Measurements from ENCODE around the gene SCUBE2.
"Not testable (repeated sequence)": the region's sequence is repeated elsewhere in the genome, so short reads cannot be mapped to it uniquely, and the experiment has no call there.

The SCUBE2 gene

DNA sequence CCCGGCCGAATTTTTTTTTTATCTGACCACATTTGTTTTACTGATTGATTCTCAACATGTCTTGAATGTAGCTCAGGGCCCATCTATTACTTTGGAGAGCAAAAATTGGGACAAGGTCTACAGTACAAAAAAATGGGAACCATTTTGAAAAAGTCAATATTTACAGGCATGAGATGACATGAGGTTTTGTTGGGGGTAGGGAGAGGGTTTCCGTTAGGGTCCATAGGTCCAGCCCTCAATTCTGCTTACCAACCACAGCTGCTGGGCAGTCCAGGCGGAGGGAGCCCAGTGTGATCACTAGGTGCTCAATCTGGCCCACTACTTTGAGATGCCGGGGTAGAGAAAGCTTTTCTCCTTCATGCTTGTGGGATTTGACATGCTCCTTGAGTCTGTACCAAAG lies 105.9 kb downstream of the SCUBE2 start:
- DNase-seq (ENCODE audit: low spot score): no peak
- CTCF ChIA-PET: no interaction called here
- no peak overlapping the region for H3K27ac ChIP-seq
- TF ChIP-seq CTCF (conservative IDR thresholded peaks at IDR 0.05; ENCODE audit: low read depth): no peak
- POLR2A ChIA-PET (ENCODE audit: low non-redundant PET): no interaction called here

DNA sequence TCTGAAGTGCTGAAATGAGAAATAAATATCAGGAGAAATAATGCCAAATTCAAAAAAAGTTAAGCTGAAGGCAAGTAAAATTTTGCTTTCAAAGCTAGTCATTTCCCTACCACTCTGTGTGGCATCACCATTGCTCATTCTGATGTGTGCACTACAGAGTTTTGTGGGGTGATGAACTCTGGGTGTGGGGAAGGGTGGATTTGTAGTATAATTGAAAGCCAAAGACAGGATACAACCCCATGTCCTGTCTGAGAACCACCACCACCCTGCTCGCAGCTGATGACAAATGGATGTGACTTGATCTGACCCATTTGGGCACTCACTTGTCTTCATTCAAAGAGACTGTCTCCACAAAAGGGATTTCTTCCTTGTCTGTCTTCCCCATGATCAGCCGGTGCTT lies 107.8 kb downstream of the SCUBE2 start:
- ChIA-PET POLR2A (ENCODE audit: low non-redundant PET) (no interaction called here), CTCF (no interaction called here)
- DNase-seq (ENCODE audit: low spot score): no peak
- no peak for TF ChIP-seq CTCF (conservative IDR thresholded peaks at IDR 0.05; ENCODE audit: low read depth)
- H3K27ac ChIP-seq: no peak overlapping the region

DNA sequence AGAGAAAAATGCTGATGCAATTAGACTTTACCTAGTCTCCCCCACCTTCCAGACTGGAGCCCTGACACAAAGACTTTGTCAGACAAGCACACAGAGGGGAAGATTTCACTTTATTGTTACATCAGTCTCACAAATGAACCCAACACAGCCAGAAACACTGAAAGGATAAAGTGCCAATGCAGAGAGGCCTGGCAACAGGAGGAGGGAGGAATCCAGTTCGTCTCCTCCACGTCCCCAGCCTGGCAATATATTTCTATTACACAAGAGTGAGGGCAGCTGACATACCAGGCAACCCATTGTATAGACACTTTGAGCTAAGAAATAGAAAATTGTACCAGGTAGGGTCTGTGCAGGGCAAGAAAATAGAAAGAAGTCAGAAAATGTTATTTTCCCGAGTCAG lies 110.9 kb downstream of the SCUBE2 start:
- CTCF ChIA-PET: interaction anchor here (1.0 kb wide), 1 partner anchor 35 kb away, joined by 4 read pairs; no protein-coding TSS in a partner anchor
- no peak for TF ChIP-seq CTCF (conservative IDR thresholded peaks at IDR 0.05; ENCODE audit: low read depth)
- no peak overlapping the region for H3K27ac ChIP-seq
- no peak for DNase-seq (ENCODE audit: low spot score)
- POLR2A ChIA-PET (ENCODE audit: low non-redundant PET): no interaction called here

DNA sequence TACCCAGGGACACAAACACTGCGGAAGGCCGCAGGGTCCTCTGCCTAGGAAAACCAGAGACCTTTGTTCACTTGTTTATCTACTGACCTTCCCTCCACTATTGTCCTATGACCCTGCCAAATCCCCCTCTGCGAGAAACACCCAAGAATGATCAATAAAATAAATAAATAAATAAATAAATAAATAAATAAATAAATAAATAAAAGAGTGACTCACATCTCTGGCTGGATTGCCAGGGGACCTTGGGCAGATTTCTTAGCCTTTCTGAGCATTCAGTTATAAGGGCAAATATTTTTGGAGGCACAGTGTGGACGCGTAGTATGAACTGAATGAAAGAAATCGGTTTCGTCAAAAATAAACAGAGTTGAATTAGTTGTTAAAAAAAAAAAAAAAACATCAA lies 112.0 kb downstream of the SCUBE2 start:
- H3K27ac ChIP-seq; DNase-seq (ENCODE audit: low spot score); CTCF ChIA-PET; POLR2A ChIA-PET (ENCODE audit: low non-redundant PET): not testable (repeated sequence)

- ChIA-PET POLR2A (ENCODE audit: low non-redundant PET) (no interaction called here), CTCF (no interaction called here)
- no peak for TF ChIP-seq CTCF (conservative IDR thresholded peaks at IDR 0.05; ENCODE audit: low read depth)
- no peak for DNase-seq (ENCODE audit: low spot score)
- H3K27ac ChIP-seq: no peak overlapping the region
Observed at GRCh38 chr11:8973121-8973520, 118.3 kb downstream of the SCUBE2 start.

- CTCF ChIA-PET: no interaction called here
- no peak overlapping the region for H3K27ac ChIP-seq
- POLR2A ChIA-PET (ENCODE audit: low non-redundant PET): no interaction called here
- no peak for DNase-seq (ENCODE audit: low spot score)
- no peak for TF ChIP-seq CTCF (conservative IDR thresholded peaks at IDR 0.05; ENCODE audit: low read depth)
Observed at GRCh38 chr11:8971924-8972316, 119.5 kb downstream of the SCUBE2 start.

DNA sequence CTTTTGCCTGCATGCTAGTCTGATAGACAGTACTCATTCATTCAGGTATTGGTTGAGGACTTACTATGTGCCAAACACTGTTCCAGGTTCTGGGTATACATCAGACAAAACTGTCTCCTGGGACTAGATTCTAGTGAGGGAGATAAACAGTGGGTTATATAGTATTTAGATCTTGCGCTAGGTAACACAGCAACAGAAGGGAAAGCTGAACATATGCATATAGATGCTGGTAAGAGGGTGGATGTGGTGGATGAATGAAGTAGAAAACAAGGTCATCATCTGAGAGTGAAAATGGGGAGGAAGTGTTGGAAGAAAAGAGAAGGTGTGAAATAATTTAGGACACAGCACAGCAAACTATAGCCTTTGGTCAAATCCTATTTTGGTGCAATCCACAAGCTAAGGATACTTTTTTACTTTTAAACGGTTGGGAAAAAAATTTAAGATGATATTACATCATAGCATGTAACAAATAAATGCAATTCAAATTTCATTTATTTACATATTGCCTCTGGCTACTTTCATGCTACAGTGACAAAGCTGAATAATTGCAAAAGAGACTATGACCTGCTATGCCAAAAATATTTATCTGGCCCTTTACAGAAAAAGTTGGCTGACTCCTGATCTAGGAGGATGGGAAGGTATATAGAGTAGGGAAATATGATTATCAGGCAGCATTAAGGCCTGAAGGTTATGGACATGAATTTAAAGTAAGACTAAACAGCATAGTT lies 120.0 kb downstream of the SCUBE2 start:
- POLR2A ChIA-PET (ENCODE audit: low non-redundant PET): no interaction called here
- no peak for TF ChIP-seq CTCF (conservative IDR thresholded peaks at IDR 0.05; ENCODE audit: low read depth)
- no peak for DNase-seq (ENCODE audit: low spot score)
- H3K27ac ChIP-seq: no peak overlapping the region
- CTCF ChIA-PET: no interaction called here
